GM20431 (cell line): ENCODE measurements around the gene RPS19BP1.

Experiments
- in situ Hi-C: fragments of 300-500 bp; cut with MseI, MboI; formaldehyde crosslinking; loops from one replicate; pipeline ENCODE4 v1.15.0; 2020; ENCODE audit warnings: low sequenced_read_pairs; ENCODE audit not compliant: unreplicated experiment

The RPS19BP1 gene

GRCh38 chr22:39560127-39560526 is 27.6 kb upstream of the RPS19BP1 start:
- in situ Hi-C loops, result no loop called here

DNA sequence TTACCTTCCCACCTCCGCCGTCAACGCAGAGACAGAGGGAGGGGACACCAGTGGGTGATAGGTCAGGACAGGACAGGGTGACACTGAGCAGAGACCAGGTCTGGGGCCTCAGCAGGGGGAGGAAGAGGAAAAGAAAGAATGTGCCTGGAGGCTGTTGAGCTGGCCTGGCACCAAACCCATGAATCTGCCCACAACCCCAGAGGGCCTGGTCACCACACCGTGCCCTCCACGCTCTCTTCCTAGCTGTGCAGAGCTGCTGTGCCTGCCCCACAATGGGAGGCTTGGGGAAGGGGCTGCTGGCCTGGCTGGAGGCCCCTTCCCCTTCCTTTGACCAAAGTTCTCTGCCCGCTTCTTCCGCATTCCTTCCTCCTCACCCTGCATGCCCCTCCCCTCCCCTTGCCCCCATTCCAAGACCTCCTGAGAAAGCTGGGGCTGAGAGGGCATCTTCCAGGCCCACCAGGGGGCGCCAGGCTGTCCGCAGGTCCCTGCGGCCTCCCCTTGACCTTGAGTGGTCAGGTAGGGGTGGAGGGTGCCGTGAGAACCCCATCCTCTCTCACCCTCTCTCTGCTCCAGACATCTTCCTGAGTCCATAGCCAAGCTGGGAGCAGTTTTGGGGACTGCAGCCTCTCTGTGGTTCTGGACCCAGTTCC is 27.0 kb upstream of the RPS19BP1 start:
- in situ Hi-C loops, result loop anchor here (10.0 kb wide), 1 partner anchor 455 kb away; no protein-coding TSS in a partner anchor

DNA sequence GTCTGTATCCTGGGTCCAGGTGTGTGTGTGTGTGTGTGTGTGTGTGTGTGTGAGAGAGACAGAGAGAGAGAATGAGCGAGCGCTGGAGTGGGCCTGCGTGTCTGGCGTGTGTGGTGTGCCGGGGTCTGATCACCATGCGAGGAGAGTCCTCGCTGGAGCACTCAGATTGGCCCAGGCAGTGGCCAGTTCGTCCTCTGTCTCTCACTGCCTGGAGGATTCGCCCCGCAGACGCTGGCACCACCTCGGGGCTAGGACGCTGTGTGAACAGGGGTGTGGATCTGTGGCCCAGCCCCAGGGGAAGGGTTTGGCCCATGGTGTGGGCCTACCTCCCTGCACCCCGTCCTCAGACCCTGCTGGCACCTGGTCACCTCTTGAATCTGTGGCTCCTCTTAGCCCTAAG is 26.4 kb upstream of the RPS19BP1 start:
- in situ Hi-C loops, result loop anchor here (10.0 kb wide), 1 partner anchor 456 kb away; no protein-coding TSS in a partner anchor

DNA sequence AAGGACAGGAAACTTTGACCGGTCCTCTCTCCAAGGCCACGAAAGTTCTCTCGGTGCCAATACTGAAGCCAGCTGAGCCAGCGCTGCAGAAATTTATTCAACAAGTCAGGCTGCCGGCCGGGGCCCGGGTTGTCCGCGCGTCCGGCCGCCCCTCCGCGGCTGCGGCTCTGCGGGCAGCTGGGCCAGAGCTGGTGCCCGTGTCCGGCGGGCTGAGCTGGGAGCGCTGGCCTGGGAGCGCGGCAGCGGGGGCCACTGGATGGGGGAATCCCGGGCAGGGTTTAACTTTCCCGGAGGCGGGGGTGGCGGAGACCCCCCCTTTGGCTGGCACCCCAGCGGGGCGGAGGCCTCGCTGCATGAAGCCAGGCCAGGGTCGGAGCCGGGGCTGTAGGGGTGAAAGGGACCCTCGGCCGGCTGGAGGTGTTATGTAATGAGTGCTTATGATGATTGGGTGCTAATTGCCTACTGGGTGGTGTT is 25.7 kb upstream of the RPS19BP1 start:
- in situ Hi-C loops, result loop anchor here (10.0 kb wide), 1 partner anchor 457 kb away; no protein-coding TSS in a partner anchor

GRCh38 chr22:39556970-39557841 is 24.7 kb upstream of the RPS19BP1 start:
- in situ Hi-C loops, result loop anchor here (10.0 kb wide), 1 partner anchor 458 kb away; no protein-coding TSS in a partner anchor

GRCh38 chr22:39554151-39554550 is 21.6 kb upstream of the RPS19BP1 start:
- in situ Hi-C loops, result loop anchor here (10.0 kb wide), 1 partner anchor 461 kb away; no protein-coding TSS in a partner anchor

DNA sequence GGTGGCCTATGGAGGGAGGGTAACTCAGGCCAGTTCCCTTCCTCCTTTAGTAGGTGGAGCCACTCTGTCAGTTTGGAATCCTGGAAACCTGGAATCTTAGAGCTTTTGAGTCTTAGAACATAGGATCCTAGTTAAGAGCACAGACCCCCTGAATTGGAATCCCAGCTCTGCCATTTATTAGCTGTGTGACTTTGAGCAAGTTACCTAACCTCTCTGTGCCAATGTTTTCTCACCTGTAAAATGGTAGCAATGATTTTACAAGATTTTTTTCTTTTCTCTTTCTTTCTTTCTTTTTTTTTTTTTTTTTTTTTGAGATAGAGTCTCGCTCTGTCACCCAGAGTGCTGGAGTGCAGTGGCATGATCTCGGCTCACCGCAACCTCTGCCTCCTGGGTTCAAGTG is 20.9 kb upstream of the RPS19BP1 start:
- in situ Hi-C loops, result loop anchor here (10.0 kb wide), 1 partner anchor 461 kb away; no protein-coding TSS in a partner anchor

DNA sequence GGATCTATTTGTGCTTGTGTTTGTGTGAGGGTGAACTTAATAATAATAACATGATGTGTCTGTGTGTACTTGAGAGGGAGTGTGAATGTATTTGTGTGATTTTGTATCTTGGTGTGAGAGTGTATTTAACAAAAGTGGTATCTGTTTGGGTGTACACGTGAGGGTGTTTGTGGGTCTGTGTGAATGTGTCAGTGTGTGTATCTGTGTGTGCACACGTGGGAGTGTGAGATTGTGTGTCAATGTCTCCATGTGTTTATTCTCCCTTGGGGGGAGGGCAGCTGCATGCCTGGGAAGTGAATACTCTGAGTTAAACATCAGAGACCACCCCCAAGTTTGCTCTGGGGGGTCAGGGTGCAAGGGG is 15.0 kb upstream of the RPS19BP1 start:
- in situ Hi-C loops, result loop anchor here (10.0 to 25.0 kb wide), 2 partner anchors 487 to 815 kb away; partner anchors contain the start of gene SGSM3

- in situ Hi-C loops, result loop anchor here (10.0 to 25.0 kb wide), 2 partner anchors 488 to 815 kb away; partner anchors contain the start of gene SGSM3
These were observed 14.5 kb upstream of the RPS19BP1 start for GRCh38 chr22:39546889-39547586.

GRCh38 chr22:39545386-39546365 is 13.1 kb upstream of the RPS19BP1 start:
- in situ Hi-C loops, result loop anchor here (10.0 to 25.0 kb wide), 2 partner anchors 489 to 817 kb away; partner anchors contain the start of gene SGSM3

- in situ Hi-C loops, result loop anchor here (10.0 to 25.0 kb wide), 2 partner anchors 492 to 819 kb away; partner anchors contain the start of gene SGSM3
These were observed 10.5 kb upstream of the RPS19BP1 start for GRCh38 chr22:39543095-39543494.

GRCh38 chr22:39537975-39538374 is 5.4 kb upstream of the RPS19BP1 start:
- in situ Hi-C loops, result loop anchor here (25.0 kb wide), 1 partner anchor 824 kb away; the partner anchor contains the start of gene SGSM3

DNA sequence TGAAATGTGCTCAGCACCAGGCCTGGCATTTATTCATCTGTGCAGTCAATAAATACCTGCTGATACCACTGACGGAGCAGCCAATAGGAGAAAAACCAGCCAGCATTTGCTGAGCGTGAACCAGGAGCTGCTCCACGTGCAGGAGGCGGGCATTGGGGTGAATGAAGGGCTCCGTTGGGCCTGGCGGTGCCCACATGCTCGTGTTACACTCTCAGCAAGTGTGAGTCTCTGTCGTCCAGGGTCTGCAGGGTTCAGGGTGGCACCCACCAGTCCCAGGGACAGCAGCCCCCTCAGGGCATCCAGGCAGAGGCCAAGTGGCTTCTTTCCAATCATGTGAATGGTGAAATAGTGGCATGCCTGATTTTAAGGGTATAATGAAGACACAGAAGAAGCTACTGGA is 4.2 kb upstream of the RPS19BP1 start:
- in situ Hi-C loops, result loop anchor here (25.0 kb wide), 1 partner anchor 826 kb away; the partner anchor contains the start of gene SGSM3

- in situ Hi-C loops, result loop anchor here (25.0 kb wide), 1 partner anchor 826 kb away; the partner anchor contains the start of gene SGSM3
These were observed 3.4 kb upstream of the RPS19BP1 start for GRCh38 chr22:39535831-39536449.

DNA sequence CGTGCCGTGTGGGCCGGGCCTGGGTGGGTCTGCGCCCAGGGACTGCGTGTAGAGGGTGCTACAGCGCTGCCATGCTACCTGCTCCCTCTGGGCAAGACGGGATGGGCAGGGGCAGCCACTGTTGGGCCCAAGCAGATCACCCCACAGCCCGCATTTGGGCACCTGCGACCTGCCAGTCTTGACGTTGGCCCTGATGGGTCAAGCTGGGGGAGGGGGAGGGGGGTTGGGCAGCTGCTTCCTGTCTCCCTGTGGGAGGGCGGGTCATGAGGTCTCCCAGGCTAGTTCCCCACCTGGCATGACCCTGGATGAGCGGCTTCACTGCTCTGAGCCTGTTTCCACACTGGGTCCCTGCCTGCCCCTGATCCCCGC is 2.8 kb upstream of the RPS19BP1 start:
- in situ Hi-C loops, result loop anchor here (25.0 kb wide), 1 partner anchor 827 kb away; the partner anchor contains the start of gene SGSM3

GRCh38 chr22:39534591-39535356 is 2.2 kb upstream of the RPS19BP1 start:
- in situ Hi-C loops, result loop anchor here (25.0 kb wide), 1 partner anchor 828 kb away; the partner anchor contains the start of gene SGSM3

- in situ Hi-C loops, result loop anchor here (25.0 kb wide), 1 partner anchor 828 kb away; the partner anchor contains the start of gene SGSM3
These were observed 1.6 kb upstream of the RPS19BP1 start for GRCh38 chr22:39534092-39534506.
